Liver (tissue), 9 donors: Measurements from ENCODE around the gene MARK2. TPM values are rescaled to one million over a fixed set of nuclear protein-coding genes. Genes with fewer than 3 reads are reported as not detected.

Experiments
- DNase-seq: peaks from one replicate; pipeline ENCODE4 v3.0.0-alpha.2; 2017; ENCODE audit warnings: low spot score
- H3K27ac ChIP-seq, 2 donors: one replicate each; pipeline ENCODE4 v1.7.0; 2013; ENCODE audit warnings: inconsistent platforms in 2 of 2, low read length in 2 of 2, control low read depth in 1 of 2, low read depth in 1 of 2, mild to moderate bottlenecking in 1 of 2
- H3K27me3 ChIP-seq, 4 donors: one replicate each; pipeline versions ENCODE4 v1.6.1 to v1.7.0; 2013; ENCODE audit warnings: low read length in 3 of 4, inconsistent platforms in 1 of 4, mild to moderate bottlenecking in 1 of 4, moderate library complexity in 1 of 4; ENCODE audit not compliant: control insufficient read depth in 4 of 4, insufficient read depth in 4 of 4
- H3K36me3 ChIP-seq, 4 donors: one replicate each; pipeline versions ENCODE4 v1.6.1 to v1.7.0; 2013; ENCODE audit warnings: low read length in 3 of 4, mild to moderate bottlenecking in 3 of 4, low read depth in 1 of 4, moderate library complexity in 1 of 4; ENCODE audit not compliant: control insufficient read depth in 4 of 4, insufficient read depth in 3 of 4
- H3K4me1 ChIP-seq, 4 donors: one replicate each; pipeline versions ENCODE4 v1.6.1 to v1.7.0; 2013; ENCODE audit warnings: low read length in 3 of 4, mild to moderate bottlenecking in 3 of 4, moderate library complexity in 1 of 4; ENCODE audit not compliant: control insufficient read depth in 4 of 4, insufficient read depth in 4 of 4
- H3K4me3 ChIP-seq, 3 donors: one replicate each; pipeline versions ENCODE4 v1.6.1 to v1.7.0; 2013; ENCODE audit warnings: low read length in 3 of 3, control low read depth in 1 of 3, low read depth in 1 of 3, mild to moderate bottlenecking in 1 of 3
- H3K9ac ChIP-seq, 2 donors: one replicate each; pipeline ENCODE4 v1.7.0; 2013; ENCODE audit warnings: low read length in 2 of 2, mild to moderate bottlenecking in 2 of 2, moderate library complexity in 2 of 2, control low read depth in 1 of 2, low read depth in 1 of 2
- H3K9me3 ChIP-seq, 4 donors: one replicate each; pipeline versions ENCODE4 v1.6.1 to v1.7.0; 2013; ENCODE audit warnings: low read length in 3 of 4; ENCODE audit not compliant: control insufficient read depth in 4 of 4
- CTCF ChIP-seq: fragments of 150-350 bp; IDR thresholded peaks from 2 replicates; pipeline ENCODE4 v1.5.1; 2017; ENCODE audit warnings: improper control_type of control experiment, low read depth, low read length; ENCODE audit not compliant: missing input control
- EGR1 ChIP-seq, 2 donors: IDR thresholded peaks; 2 replicates each; pipeline ENCODE4 v1.6.1; 2016 to 2018; ENCODE audit warnings: antibody characterized with exemption in 2 of 2, low read depth in 2 of 2
- FOXA1 ChIP-seq: IDR thresholded peaks from 2 replicates; pipeline ENCODE4 v1.6.1; 2016; ENCODE audit warnings: antibody characterized with exemption
- FOXA2 ChIP-seq: IDR thresholded peaks from 2 replicates; pipeline ENCODE4 v1.6.1; 2016; ENCODE audit warnings: antibody characterized with exemption
- GABPA ChIP-seq, 2 donors: IDR thresholded peaks in 1 of 2; conservative IDR thresholded peaks in 1 of 2; 2 replicates each; pipeline ENCODE4 v1.6.1; 2016; ENCODE audit warnings: antibody characterized with exemption in 2 of 2, mild to moderate bottlenecking in 1 of 2, moderate library complexity in 1 of 2
- HNF4A ChIP-seq, 2 donors: conservative IDR thresholded peaks; 2 replicates each; pipeline ENCODE4 v1.6.1; 2016; ENCODE audit warnings: antibody characterized with exemption in 2 of 2, mild to moderate bottlenecking in 2 of 2
- HNF4G ChIP-seq: IDR thresholded peaks from 2 replicates; pipeline ENCODE4 v1.6.1; 2016; ENCODE audit warnings: antibody characterized with exemption
- JUND ChIP-seq, 2 donors: IDR thresholded peaks; 2 replicates each; pipeline ENCODE4 v1.6.1; 2016; ENCODE audit warnings: antibody characterized with exemption in 2 of 2
- MAX ChIP-seq: IDR thresholded peaks from 2 replicates; pipeline ENCODE4 v1.6.1; 2016; ENCODE audit warnings: antibody characterized with exemption
- NR2F2 ChIP-seq: IDR thresholded peaks from 2 replicates; pipeline ENCODE4 v1.6.1; 2016; ENCODE audit warnings: antibody characterized with exemption
- RAD21 ChIP-seq, 2 donors: IDR thresholded peaks; 2 replicates each; pipeline ENCODE4 v1.6.1; 2016; ENCODE audit warnings: antibody characterized with exemption in 2 of 2, mild to moderate bottlenecking in 2 of 2
- RXRA ChIP-seq, 2 donors: IDR thresholded peaks; 2 replicates each; pipeline ENCODE4 v1.6.1; 2017 to 2018; ENCODE audit warnings: antibody characterized with exemption in 2 of 2, mild to moderate bottlenecking in 1 of 2
- SP1 ChIP-seq: IDR thresholded peaks from 2 replicates; pipeline ENCODE4 v1.6.1; 2018; ENCODE audit warnings: antibody characterized with exemption, mild to moderate bottlenecking
- TAF1 ChIP-seq: conservative IDR thresholded peaks from 2 replicates; pipeline ENCODE4 v1.6.1; 2016; ENCODE audit warnings: antibody characterized with exemption, mild to moderate bottlenecking
- YY1 ChIP-seq: IDR thresholded peaks from 2 replicates; pipeline ENCODE4 v1.6.1; 2016; ENCODE audit warnings: antibody characterized with exemption, mild to moderate bottlenecking
- WGBS: extraction: QIAGEN DNeasy Blood & Tissue Kit; methylation state at CpG from one replicate; pipeline ENCODE4 v1.1.7; 2013; 5-methylcytosine and 5-hydroxymethylcytosine counted together
- polyA plus RNA-seq, 2 donors: library from polyadenylated mRNA; stranded (reverse) in 1 of 2; unstranded in 1 of 2; fragments of 200-250 nt in 1 of 2; fragments of >200 nt in 1 of 2; fragmentation: Nextera tagmentation in 1 of 2; extraction: Ambion mirVana in 1 of 2; gene quantifications; one replicate each; pipeline versions ENCODE4 v1.2.1 to v1.2.3, GENCODE V29; 2013 to 2015
- total RNA-seq, 2 donors: library from RNA; depleted of rRNA; stranded (reverse); fragments of >200 nt; gene quantifications; one replicate each; pipeline ENCODE4 v1.2.3, GENCODE V29; 2014
- TF ChIP-seq, protein P1 (sequence below): IDR thresholded peaks from 2 replicates; pipeline ENCODE4 v1.6.1; 2016; ENCODE audit warnings: antibody characterized with exemption, mild to moderate bottlenecking
- TF ChIP-seq, protein P2 (sequence below): IDR thresholded peaks from 2 replicates; pipeline ENCODE4 v1.6.1; 2016; ENCODE audit warnings: antibody characterized with exemption
- TF ChIP-seq, protein P3 (sequence below): IDR thresholded peaks from 2 replicates; pipeline ENCODE4 v1.6.1; 2016; ENCODE audit warnings: antibody characterized with exemption
- donor health status: healthy.
- donor health status: healthy.
- donor health status: healthy.
- donor health status: healthy.
- donor health status: healthy.

The MARK2 gene
- total and polyA plus RNA-seq, 4 donors, result 3.4 to 11.6 (median 8.0) TPM

DNA sequence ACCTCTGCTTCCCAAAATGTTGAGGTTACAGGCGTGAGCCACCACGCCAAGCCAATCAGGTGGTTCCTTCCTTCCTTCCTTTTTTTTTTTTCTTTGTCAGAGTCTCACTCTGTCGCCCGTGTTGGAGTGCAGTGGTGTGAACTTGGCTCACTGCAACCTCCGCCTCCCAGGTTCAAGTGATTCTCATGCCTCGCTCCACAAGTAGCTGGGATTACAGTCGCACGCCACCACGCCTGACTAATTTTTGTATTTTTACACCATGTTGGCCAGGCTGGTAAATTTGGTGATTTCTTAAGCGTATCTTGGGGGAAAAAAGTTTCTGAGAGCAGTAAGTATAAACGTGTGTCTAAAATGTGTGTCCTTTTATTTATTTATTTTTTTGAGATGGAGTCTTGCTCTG is 43.8 kb upstream of the MARK2 start:
- TF ChIP-seq EGR1 (IDR thresholded peaks at IDR 0.05; ENCODE audit: low read depth in 2 of 2) (no peak), FOXA1 (no peak), HNF4A (conservative IDR thresholded peaks at IDR 0.05) (no peak), JUND (IDR thresholded peaks at IDR 0.05) (no peak)
- Histone ChIP-seq H3K9ac (no peak overlapping the region), H3K4me1 (no peaks in the 10 kb centered on the region), H3K4me3 (no peak overlapping the region), H3K36me3 (no peaks in the 10 kb centered on the region), H3K27ac (no peak overlapping the region), H3K9me3 (peaks cover 0 to 9% (median 3%) of the 10 kb centered on the region in 4 donors), H3K27me3 (no peaks in the 10 kb centered on the region)
- WGBS, result 86% methylated on average over 11 of the region's 11 CpGs
- DNase-seq, result no peak

GRCh38 chr11:63800921-63801320 is 38.0 kb upstream of the MARK2 start:
- 84% methylated on average over 5 of the region's 5 CpGs for WGBS

More at GRCh38 chr11:63800921-63801320, 38.0 kb upstream of the MARK2 start:
- no peaks in the 10 kb centered on the region for H3K27me3 ChIP-seq
- no peak for TF ChIP-seq GABPA (IDR thresholded peaks at IDR 0.05 in 1 of 2, conservative IDR thresholded peaks at IDR 0.05 in 1 of 2)
- no peak for TF ChIP-seq YY1
- TF ChIP-seq EGR1 (IDR thresholded peaks at IDR 0.05; ENCODE audit: low read depth in 2 of 2), result no peak
- TF ChIP-seq JUND (IDR thresholded peaks at IDR 0.05), result no peak
- no peak for TF ChIP-seq RAD21 (IDR thresholded peaks at IDR 0.05)
- no peak for TF ChIP-seq RXRA (IDR thresholded peaks at IDR 0.05)
- TF ChIP-seq CTCF, result no peak
- TF ChIP-seq HNF4G, result no peak
- TF ChIP-seq, protein P1, sequence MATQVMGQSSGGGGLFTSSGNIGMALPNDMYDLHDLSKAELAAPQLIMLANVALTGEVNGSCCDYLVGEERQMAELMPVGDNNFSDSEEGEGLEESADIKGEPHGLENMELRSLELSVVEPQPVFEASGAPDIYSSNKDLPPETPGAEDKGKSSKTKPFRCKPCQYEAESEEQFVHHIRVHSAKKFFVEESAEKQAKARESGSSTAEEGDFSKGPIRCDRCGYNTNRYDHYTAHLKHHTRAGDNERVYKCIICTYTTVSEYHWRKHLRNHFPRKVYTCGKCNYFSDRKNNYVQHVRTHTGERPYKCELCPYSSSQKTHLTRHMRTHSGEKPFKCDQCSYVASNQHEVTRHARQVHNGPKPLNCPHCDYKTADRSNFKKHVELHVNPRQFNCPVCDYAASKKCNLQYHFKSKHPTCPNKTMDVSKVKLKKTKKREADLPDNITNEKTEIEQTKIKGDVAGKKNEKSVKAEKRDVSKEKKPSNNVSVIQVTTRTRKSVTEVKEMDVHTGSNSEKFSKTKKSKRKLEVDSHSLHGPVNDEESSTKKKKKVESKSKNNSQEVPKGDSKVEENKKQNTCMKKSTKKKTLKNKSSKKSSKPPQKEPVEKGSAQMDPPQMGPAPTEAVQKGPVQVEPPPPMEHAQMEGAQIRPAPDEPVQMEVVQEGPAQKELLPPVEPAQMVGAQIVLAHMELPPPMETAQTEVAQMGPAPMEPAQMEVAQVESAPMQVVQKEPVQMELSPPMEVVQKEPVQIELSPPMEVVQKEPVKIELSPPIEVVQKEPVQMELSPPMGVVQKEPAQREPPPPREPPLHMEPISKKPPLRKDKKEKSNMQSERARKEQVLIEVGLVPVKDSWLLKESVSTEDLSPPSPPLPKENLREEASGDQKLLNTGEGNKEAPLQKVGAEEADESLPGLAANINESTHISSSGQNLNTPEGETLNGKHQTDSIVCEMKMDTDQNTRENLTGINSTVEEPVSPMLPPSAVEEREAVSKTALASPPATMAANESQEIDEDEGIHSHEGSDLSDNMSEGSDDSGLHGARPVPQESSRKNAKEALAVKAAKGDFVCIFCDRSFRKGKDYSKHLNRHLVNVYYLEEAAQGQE, result no peak
- no peak for TF ChIP-seq MAX
- TF ChIP-seq, protein P2, sequence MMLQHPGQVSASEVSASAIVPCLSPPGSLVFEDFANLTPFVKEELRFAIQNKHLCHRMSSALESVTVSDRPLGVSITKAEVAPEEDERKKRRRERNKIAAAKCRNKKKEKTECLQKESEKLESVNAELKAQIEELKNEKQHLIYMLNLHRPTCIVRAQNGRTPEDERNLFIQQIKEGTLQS, result no peak
- TF ChIP-seq, protein P3, sequence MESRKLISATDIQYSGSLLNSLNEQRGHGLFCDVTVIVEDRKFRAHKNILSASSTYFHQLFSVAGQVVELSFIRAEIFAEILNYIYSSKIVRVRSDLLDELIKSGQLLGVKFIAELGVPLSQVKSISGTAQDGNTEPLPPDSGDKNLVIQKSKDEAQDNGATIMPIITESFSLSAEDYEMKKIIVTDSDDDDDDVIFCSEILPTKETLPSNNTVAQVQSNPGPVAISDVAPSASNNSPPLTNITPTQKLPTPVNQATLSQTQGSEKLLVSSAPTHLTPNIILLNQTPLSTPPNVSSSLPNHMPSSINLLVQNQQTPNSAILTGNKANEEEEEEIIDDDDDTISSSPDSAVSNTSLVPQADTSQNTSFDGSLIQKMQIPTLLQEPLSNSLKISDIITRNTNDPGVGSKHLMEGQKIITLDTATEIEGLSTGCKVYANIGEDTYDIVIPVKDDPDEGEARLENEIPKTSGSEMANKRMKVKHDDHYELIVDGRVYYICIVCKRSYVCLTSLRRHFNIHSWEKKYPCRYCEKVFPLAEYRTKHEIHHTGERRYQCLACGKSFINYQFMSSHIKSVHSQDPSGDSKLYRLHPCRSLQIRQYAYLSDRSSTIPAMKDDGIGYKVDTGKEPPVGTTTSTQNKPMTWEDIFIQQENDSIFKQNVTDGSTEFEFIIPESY, result no peak
- TF ChIP-seq TAF1, result no peak
- TF ChIP-seq FOXA1, result no peak
- TF ChIP-seq HNF4A (conservative IDR thresholded peaks at IDR 0.05), result no peak
- TF ChIP-seq SP1, result no peak
- TF ChIP-seq NR2F2, result no peak
- no peak for TF ChIP-seq FOXA2
- H3K4me1 ChIP-seq, result no peaks in the 10 kb centered on the region
- DNase-seq, result no peak
- H3K27ac ChIP-seq, result no peak overlapping the region
- H3K9ac ChIP-seq, result no peak overlapping the region
- H3K36me3 ChIP-seq, result no peaks in the 10 kb centered on the region
- no peak overlapping the region for H3K4me3 ChIP-seq
- no peaks in the 10 kb centered on the region for H3K9me3 ChIP-seq
